Endometrial microvascular endothelial cells (primary cell): ENCODE results near the gene ZSCAN23. TPM values are rescaled to one million over a fixed set of nuclear protein-coding genes. Genes with fewer than 3 reads are reported as not detected.

Source experiments
- in situ Hi-C: cut with HindIII; loops from 2 replicates; pipeline ENCODE4 v1.10.0; 2017; ENCODE audit warnings: low sequenced_read_pairs, low pct_unique_long_range_greater_than_20kb; ENCODE audit errors: inconsistent ontology term
- total RNA-seq: library from RNA; depleted of rRNA; stranded (reverse); fragments of >200 nt; gene quantifications from one replicate; pipeline ENCODE4 v1.2.3, GENCODE V29; 2015; ENCODE audit errors: inconsistent ontology term

The ZSCAN23 gene
- total RNA-seq, 1 donor from 2014 or later = 0.28 TPM

GRCh38 chr6:28393912-28394662 is 49.2 kb downstream of the ZSCAN23 start:
- in situ Hi-C loops = no loop called here

GRCh38 chr6:28390688-28391087 is 52.6 kb downstream of the ZSCAN23 start:
- in situ Hi-C loops = no loop called here

GRCh38 chr6:28384143-28384533 is 59.2 kb downstream of the ZSCAN23 start:
- in situ Hi-C loops = no loop called here

- in situ Hi-C loops = no loop called here
These were observed 59.8 kb downstream of the ZSCAN23 start for GRCh38 chr6:28383235-28384142.

Other genes with a start within 250 kb of the ZSCAN23 start
- gene ZSCAN9, start 218.2 kb downstream of the ZSCAN23 start, total RNA-seq = 11.8 TPM
- gene ZKSCAN4, start 191.2 kb downstream of the ZSCAN23 start, total RNA-seq = 4.1 TPM
- 0.19 TPM for gene NKAPL, start 184.2 kb downstream of the ZSCAN23 start, total RNA-seq
- 38.7 TPM for gene ZSCAN26, start 176.3 kb downstream of the ZSCAN23 start, total RNA-seq
- gene PGBD1, start 161.9 kb downstream of the ZSCAN23 start, total RNA-seq = 11.9 TPM
- 16.5 TPM for gene ZSCAN31, start 107.3 kb downstream of the ZSCAN23 start, total RNA-seq
- 2.9 TPM for gene ZKSCAN3, start 93.5 kb downstream of the ZSCAN23 start, total RNA-seq
- 2.1 TPM for gene ZSCAN12, start 43.7 kb downstream of the ZSCAN23 start, total RNA-seq
- gene GPX6, start 72.3 kb upstream of the ZSCAN23 start, total RNA-seq = not detected
- not detected for gene GPX5, start 82.4 kb upstream of the ZSCAN23 start, total RNA-seq